Activated T-cell treated with anti-CD3 and anti-CD28 coated beads for 24 hours (primary cell): ENCODE data around the gene HOXB1.

Experiments
- DNase-seq: peaks from one replicate; pipeline ENCODE4 v3.0.0-alpha.2; 2020; ENCODE audit warnings: low read depth

HOXB1 gene

GRCh38 chr17:48554412-48555257 lies 23.8 kb upstream of the HOXB1 start:
- DNase-seq, result no peak

DNA sequence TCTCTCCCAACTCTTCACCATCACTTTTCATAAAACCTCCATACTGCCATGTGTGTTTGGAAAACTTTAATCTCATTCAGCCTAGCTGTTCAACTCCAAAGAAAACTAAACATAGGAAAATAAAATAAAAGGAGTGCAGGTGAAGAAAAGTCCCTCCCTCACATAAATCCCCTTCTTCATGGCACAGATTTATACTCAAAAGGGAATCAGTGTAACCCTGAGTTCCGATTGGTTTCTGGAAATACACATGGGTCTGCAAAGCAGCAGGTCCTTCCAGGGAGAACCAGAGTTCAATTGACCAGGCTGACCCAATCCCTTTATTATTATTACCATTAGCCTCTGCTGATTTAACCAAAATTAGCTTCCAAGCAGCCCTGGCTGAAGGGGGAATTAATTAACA lies 23.0 kb upstream of the HOXB1 start:
- no peak for DNase-seq

DNA sequence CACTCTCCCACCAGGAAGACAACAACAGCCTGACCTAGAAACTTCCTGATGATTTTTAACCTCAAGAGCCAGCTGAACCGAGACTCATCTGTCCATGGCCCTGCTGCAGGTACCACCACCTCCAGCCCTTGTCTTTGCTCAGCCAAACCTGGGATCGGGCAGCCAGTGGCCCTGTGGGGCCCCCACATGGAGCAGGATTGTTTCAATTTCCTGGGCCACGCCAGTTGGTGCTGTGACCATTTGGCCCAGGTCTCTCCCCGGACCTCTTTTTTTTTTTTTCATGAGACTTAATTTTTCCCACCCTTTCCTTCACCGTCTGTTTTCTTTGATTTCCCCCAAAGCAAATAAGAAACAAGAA lies 22.4 kb upstream of the HOXB1 start:
- no peak for DNase-seq

- no peak for DNase-seq
These were observed 21.8 kb upstream of the HOXB1 start for GRCh38 chr17:48552466-48553189.

GRCh38 chr17:48551596-48552465 lies 21.0 kb upstream of the HOXB1 start:
- no peak for DNase-seq

GRCh38 chr17:48551214-48551555 lies 20.4 kb upstream of the HOXB1 start:
- DNase-seq, result no peak

GRCh38 chr17:48550502-48551213 lies 19.8 kb upstream of the HOXB1 start:
- DNase-seq, result no peak

DNA sequence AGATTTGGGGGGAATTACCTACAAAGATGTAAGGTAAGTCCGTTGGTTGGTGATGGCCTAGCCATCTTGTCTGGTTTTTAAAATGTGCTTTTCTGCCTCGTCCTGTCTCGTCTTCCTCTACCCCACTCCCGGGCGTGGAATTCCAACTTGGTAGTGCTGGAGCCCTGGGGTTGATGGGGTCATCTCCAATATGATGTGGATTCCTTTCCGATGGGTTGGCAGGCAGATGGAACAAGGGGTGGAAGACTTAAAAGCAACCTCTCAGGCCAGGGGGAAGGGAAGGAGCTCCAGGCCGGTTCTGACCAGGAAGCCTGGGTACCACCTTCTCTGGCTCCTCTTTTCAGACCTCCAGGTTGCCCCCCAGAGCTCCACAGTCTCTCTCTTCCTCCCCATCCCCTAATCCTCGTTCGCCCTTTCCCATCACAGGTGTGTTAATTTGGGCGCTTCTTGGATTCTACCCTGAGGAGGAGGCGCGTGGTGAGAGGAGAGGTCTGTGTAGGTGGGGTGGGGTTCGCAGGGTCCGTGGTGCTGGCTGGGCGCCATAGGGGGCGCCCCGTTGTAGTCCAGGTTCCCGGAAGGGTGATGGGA lies 19.2 kb upstream of the HOXB1 start:
- DNase-seq, result no peak

DNA sequence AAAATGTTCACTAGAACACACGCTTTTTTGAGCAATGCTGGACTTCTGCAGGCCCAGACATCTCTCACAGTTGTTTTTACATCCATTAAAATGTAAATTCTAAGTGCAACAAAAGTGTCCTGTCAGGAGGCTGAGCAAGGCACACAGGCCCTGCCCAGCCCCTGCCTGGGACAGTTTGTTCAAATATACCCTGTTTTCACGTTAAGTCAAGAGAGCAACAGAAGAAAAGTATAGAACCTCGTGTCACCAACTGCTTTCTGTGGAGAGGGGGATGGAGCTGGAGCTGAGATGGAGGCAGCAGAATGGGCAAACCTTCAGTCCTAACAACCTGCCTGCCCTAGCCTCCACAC lies 18.4 kb upstream of the HOXB1 start:
- no peak for DNase-seq

- no peak for DNase-seq
These were observed 17.9 kb upstream of the HOXB1 start for GRCh38 chr17:48548523-48549280.

DNA sequence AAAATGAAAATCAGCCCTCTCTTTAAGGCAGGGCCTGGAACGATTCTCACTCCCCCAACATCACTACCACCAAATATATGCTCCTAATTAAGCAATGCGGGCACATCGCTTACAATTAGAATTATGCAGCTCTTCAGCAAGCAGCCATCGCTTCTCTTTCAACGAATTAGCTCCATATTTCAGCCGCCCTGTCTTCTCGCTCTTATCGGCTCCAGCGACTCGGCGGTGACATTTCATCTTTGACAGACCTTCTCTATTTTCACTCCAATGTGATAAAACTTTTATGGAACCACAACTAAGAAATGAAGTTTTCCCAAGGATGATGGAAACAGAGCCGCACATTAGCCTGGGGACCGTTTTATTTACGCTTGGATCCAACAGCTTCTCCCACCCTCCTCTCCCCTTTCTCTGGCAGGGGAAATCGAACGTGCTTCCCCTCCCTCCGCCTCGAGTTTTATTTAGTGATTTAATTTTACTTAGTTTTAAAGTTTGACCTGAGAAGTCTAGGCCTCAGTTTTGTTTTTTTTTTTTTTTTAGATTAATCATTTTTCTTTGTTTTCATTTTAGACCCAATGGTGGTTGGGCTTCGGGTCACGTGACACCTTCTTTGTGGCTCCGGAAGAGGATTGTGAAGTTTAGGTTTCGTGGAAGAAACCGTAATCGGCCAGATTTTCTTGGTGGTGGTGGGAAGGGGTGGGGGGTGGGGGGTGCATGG lies 17.2 kb upstream of the HOXB1 start:
- DNase-seq, result peak; percentile 20

GRCh38 chr17:48546924-48547807 lies 16.4 kb upstream of the HOXB1 start:
- DNase-seq, result no peak

GRCh38 chr17:48546137-48546923 lies 15.5 kb upstream of the HOXB1 start:
- DNase-seq, result no peak

- DNase-seq, result no peak
These were observed 14.7 kb upstream of the HOXB1 start for GRCh38 chr17:48545539-48545938.

DNA sequence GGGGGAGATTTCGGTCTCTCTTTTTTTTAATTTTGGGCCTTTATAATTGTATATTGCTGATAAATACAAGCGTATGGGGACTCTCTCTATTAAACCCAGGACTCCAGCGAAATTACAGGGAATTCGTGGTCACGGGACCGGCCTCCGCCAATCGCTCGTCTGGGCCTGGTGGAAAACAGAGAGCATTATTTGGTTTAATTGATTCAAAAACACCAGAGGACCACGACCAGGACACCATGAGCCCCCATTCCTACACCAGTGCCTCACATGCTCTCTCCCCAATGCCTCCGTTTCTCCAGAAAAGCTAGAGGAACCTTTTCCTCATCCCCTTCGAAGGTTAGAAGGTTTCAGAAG lies 14.2 kb upstream of the HOXB1 start, which contains the start of gene HOXB2:
TSS of gene HOXB2 (minus strand) at position 88 of the 354 bp plus-strand sequence. CDS start 198 bp downstream, outside the sequence.
- DNase-seq, result no peak

DNA sequence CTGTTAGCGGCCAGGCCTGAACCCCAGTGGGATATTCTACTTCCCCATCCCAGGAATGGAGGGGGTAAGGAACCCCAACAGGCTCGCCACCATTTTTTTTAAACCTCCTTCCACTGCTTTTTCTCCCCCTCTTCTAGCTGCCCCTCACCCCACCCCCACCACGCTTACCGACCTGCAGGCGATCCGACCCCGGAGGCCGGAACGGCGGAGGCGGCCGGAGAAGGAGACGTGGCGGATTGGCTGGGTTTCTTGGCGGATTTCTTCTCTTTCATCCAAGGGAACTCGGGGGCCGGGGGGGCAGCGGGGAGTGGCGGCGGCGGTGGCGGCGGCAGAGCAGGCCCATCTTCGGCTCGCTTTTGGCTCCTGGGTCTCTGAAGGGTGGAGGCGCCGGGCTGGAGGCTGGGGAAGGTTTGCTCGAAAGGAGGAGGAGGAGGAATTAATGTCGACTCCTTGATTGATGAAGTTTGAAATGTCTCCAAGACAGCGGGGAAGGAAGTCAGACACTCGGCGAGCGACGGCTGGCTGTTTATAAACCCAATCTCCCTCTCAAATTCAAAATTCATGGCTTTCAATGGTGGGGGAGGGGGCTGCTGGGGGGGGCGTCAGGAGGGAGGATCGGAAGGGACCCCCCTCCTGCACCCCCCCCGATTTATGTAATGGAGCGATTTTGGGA lies 13.7 kb upstream of the HOXB1 start:
- DNase-seq, result no peak

DNA sequence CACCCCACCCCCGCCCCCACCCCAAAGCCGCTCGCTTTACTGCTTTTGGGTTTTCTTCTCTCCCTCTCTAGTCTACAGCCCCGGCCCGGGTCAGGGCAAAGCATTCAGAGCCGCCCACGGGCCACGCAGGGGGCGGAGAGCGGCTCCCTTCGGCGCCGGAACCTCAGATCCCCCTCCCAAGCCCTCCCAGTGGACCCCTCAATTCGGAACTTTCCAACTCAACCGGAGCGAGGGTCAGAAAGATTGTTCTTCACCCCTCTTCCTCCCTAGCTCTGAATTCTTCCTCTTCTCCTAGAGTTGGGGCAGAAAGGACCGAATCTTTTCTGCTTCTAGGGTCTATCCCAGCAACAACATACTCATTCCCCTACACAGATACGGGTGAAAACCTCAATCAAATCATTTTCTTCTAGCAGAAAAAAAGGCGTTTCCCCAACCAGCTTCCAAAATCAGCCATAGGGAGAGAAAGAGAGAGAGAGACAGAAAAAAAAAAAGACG lies 13.1 kb upstream of the HOXB1 start:
- DNase-seq, result peak; percentile 23
